Bone marrow (tissue), 2 donors: ENCODE results near the gene COL8A1.
"Not testable (repeated sequence)": the region's sequence is repeated elsewhere in the genome, so short reads cannot be mapped to it uniquely, and the experiment has no call there.

Source experiments
- DNase-seq, 2 donors: peaks; one replicate each; lab custom pipeline; 2025; lab: John Stamatoyannopoulos, UW

The COL8A1 gene

DNA sequence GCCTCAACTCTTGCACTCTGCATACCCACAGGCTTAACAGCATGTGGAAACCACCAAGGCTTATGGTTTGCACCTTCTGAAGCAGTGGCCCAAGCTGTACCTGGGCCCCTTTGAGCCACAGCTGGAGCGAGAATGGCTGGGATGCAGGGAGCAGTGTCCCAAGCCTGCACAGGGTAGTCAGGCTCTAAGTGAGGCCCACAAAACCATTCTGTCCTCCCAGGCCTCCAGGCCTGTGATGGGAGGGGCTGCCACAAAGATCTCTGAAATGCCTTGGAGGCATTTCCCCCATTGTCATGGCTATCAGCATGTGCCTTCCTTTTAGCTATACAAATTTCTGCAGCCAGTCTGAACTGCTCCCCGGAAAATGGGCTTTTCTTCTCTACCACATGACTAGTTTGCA, 166.8 kb downstream of the COL8A1 start:
- no peak for DNase-seq

DNA sequence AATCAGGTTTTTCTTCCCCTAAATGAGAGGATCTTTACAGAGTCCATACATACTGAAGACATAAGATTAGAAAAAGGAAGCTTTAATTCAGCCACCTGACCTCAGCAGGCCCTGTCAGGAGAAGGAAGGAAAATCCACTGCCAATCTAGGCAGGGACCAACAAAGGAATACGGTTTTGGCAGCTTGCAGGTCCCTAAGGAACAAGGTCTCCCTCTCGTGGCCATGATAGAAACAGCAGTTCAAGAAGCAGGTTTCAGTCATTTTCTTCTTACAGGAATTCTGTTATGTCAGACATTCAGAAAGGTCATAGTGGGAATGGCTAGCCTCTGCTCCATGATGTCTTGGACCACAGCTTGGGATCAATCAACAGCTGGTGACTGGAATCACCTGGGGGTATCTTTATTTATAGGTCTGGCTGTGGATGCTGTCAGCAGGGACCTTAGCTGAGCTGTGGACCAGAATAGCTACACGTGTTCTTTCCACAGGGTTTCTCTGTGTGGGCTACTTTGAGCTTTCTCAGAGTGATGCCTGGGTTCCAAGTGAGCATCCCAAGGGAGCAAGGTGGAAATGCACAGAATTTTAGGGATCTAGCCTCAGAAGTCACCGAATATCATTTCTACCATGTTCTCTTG, 169.9 kb downstream of the COL8A1 start:
- DNase-seq: peak in 1 of 2 donors; percentile 21

GRCh38 chr3:99809565-99809964, 171.2 kb downstream of the COL8A1 start:
- no peak for DNase-seq

DNA sequence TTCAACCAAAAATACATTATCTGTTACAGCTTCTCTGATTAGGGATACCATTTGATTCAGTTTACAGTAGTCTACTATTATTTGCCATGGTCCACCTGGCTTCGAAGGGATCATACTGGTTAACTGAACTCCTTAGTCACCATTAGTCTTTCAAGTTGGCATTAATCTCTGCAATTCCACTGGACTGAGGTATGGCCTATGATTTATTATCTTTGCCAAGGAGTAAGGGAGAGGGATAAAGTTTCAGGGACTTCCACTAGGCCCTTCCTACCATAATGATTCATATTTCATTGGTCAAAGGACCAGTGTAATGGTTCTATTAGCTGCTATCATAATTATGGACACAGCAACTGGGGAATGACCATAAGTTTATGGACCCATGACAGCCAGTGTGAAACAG, 172.0 kb downstream of the COL8A1 start:
- DNase-seq: no peak

DNA sequence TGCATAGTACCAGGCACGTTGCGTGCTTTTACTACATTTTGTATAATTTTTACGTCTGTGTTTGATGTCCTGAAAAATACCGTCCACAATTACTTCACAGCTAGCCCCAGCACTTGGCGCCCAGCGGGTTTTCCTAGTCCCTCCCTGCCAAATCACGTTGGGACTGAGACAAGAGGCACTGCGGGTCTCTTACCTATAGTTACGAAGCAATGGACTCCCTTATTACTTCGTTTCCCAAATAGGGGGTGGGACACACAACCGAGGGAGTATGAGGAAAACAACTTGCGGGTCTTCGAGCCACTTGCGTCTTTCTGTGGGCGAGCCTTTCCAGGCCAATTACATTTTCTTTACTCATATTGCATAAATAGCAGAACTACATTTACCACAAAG, 178.6 kb downstream of the COL8A1 start:
- DNase-seq: no peak

DNA sequence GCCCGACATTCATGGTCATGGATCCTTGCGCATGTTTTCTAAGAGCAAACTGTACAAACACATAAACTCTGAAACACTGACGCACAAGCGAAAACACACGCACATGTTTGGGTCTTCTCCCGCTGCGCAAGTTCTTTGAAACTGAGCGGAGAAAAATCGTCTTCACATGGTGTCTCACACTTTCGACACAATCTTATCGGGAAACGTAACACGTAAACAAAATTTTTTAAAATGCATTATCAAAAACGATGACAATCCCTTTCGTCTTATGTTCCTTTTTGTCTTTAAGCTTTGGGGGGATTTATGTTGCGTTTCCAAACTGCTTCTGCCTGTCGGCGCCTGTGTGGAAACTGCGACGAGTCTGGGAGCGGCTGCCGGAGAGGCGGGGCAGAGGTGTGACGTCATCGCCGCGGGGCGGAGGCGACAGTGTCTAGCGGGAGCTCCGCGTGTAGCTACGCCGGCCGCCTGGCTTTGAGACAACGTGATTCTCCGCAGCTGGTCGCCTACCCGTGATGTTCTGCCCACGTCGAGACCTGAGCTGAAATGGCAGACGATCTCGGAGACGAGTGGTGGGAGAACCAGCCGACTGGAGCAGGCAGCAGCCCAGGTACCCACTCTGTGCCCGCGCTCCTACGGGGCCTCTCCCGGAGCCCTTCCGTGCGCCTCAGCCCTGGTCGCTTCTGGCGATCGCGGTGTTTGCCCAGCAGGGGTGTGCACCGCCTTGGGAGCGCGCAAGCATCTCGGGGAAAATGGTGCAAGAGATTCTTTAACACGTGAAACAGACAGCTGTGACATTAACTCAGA, 179.2 kb downstream of the COL8A1 start, which contains the start of gene CMSS1:
Gene CMSS1, plus strand, starts transcription at position 426 of the 804 bp plus-strand sequence.
- DNase-seq: peak; percentile 83 to 88

DNA sequence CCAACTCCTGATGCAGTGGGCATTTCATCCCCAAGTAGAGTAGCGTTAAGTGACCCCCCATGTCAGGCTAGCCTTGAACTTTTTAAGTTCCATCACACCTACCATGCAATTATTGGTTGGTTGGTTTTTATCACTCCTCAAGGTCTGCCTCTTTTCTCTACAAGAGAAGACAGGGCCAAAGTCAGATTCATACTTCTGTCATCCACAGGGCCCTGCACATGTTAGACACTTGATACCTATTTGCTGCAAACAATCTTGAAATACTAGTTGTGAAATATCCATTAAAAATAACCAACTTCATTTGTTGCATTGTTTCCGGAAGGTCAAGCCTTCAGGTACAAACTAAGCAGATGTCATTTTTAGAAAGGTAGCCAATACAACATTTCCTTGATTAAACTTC, 180.4 kb downstream of the COL8A1 start:
- no peak for DNase-seq

DNA sequence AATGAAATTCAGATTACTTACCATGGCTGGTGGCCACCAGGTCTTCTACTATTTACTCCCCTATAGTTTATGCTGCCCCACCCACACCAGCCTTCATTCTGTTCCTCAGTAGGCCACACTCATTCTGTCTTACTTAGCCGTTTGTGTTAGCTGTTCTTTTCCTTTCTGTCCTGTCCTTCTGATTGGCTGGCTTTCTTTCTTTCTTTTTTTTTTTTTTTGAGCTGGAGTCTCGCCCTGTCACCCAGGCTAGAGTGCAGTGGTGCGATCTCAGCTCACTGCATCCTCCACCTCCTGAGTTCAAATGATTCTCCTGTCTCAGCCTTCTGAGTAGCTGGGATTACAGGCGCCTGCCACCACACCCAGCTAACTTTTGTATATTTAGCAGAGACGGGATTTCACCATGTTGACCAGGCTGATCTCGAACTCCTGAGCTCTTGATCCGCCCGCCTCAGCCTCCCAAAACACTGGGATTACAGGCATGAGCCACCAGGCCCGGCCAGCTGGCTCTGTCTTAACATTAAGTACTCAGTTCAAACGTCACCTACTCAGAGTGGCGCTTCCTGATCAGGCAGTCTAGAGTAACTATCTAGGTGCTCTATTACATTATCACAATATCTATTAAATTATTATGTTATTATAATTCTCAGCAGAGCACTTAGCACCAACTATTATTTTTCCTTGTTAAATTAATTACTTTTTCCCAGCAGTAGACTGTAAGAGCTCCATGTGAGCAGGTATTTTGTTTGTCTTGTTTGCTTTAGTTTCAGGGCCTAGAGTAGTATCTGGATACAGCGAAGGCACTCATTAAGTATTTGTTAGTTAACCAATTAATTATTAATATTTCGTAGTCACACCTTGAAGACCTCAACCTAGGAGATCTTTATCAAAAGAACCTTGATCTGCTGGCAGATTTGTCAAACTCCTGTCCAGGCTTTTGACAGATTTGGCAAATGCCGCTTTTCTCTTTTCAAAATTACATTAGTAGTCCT, 185.6 kb downstream of the COL8A1 start:
- no peak for DNase-seq

DNA sequence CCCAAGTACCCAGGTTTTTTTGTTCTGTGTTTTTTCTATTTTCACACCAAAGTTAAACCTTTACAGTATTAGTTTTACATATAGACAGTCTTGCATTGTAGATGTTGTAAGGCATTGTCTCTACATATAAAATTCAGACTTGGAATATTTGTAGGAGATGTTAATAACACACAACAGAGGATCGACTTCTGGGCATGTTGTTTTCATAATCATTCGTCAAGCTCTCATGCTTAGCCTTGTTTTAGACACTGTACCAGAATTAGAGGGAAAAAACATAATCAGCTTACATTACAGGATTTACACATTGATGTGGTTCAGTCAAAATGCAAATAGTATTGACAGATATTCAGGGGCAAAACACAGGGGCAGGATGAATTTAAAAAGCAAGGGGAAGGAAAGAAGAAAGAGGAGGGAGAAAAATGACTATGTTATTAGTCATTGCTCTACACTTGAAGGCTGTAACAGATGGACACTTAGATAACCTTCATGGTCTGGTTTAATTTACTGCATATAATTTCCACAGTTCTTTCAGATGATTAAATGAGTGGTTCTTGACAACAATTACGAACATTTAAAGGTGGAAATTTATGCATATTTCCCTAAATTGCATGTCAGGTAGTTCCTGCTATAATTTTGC, 186.7 kb downstream of the COL8A1 start:
- peak in 1 of 2 donors; percentile 57 for DNase-seq

- no peak for DNase-seq
Measured at GRCh38 chr3:99829844-99830243, 191.4 kb downstream of the COL8A1 start.

- no peak for DNase-seq
Measured at GRCh38 chr3:99833617-99834205, 195.3 kb downstream of the COL8A1 start.

DNA sequence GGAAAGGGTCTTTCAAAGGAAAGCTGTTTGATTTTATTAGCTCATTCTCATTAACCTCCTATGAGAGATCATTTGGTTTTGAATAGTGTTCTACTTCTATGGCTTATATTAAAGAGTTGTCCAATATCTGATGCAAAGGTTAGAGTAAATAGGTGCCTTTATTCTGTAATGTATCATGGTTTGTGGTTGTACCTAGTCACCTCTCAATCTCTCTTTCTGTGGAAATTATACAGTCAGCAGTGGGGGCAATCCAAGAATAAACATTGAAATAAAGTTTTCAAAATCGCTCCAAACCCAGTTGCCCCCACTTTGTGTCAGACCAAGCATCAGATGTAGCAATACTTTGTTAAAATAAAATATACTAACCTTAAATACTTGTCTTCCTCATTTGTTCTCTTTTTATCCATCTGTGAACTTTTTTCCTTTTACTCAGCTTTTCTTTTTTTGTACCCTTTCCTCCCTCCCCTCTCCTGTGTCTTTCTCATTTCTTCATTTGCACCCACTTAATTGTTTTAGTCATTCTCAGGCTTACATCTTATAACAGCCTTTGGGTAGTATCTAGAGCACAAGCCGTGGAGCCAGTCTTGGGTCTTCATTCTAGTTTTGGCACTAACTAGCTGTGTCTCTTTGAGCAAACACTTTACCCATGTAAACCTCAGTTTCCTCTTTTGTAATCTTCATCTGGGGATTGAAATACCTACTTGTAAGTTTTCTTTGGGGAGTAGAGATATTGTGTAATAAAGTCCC, 196.0 kb downstream of the COL8A1 start:
- no peak for DNase-seq

DNA sequence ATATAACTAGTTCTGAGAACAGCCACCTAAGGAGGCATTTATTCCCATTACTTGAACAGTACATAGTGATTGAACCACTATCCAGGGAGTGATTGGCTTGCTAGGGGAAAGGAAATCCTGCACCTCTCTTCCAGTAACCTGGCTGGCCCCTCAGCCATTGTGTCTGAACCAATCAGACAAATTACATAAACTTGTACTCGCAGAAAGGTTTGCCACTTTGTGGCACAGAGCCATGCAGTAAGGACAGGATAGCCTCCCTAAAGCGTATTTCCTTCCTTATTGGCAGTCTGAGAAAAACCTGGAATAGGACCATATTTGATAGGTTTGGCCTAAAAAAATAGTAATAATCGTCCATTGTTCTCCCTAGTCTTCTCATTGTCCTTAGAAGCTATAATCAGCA, 198.3 kb downstream of the COL8A1 start:
- DNase-seq: no peak

DNA sequence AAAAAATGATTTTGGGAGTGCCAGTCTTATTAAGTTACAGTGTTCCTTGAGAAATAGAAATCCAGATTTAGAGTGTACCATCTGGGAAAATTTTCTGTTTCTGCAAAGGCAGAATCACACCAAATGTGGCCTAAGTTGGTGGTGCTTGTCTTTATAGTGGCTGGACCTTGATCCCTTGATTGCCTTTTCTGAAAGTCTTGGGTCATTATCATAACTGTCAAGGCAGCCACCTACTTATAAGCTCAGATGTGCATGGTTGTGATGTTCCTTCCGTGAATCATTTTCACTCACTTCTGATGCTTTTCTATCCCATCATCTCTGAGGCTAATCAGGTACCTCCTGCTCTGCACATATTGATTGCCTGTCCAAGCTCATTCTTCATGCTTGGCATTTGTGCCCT, 199.3 kb downstream of the COL8A1 start:
- DNase-seq: no peak

DNA sequence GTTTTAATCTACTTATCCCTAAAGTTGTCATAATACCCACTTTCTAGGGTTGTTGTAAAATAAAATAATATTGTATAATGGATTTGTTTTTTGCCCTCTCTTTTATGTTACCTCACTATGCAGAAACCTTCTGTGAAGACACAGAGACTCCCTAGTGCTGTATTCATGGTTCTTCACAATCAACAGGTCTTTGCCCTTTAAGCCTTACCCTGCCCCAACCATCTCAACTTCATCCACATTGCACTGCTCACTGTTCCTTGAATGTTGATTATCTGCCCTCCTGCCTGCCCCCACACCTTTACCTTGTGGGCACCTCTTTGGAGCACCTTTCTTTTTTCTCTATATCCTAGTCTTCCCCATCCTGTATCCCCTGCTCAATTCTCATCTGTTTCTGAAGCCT, 200.4 kb downstream of the COL8A1 start:
- no peak for DNase-seq

- no peak for DNase-seq
Measured at GRCh38 chr3:99839613-99840012, 201.2 kb downstream of the COL8A1 start.

DNA sequence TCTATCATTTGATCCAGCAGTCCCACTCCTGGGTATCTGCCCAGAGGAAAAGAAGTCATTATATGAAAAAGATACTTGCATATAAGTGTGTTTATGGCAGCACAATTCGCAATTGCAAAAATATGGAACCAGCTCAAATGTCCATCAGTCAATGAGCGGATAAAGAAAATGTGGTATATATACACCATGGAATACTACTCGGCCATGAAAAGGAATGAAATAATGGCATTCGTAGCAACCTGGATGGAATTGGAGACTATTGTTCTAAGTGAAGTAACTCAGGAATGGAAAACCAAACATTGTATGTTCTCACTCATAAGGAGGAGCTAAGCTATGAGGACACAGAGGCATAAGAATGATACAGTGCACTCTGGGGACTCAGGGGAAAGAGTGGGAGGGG, 203.6 kb downstream of the COL8A1 start:
- DNase-seq: not testable (repeated sequence)

DNA sequence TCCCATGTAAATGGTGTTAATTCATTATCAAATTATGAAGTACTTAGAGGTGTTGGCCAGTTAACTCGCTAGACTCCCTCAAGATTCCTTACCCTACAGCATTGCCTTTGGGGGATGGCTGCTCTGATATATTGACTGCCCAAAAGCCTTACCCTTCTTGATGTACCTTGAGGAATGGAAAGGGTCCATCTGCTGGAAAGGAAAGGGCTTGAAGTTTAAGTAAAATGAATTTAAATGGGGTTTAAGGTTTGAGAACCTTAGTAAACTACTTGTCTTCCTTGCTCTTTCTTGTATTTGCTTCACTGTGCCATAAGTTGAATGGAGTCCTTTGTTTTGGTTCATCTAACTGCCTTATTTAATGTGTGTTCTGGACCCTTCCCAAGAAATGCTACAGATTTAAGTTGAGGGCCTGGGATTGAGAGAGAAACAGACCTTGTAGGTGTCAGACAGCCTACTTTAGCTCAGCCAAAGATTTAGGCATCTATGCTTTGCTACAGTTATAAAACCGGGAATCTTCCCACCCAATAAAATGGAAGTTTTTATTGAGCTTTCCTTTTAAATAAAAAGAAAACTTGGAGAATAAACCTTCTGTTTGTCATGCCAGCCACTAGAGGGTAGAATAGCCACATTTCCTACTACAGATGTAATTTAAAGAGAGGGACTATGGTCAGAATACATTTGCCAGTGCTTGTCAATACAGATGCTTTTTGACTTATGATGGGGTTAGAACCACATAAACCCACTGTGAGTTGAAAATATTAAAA, 204.6 kb downstream of the COL8A1 start:
- DNase-seq: peak in 1 of 2 donors; percentile 5

GRCh38 chr3:99843590-99844258, 205.3 kb downstream of the COL8A1 start:
- DNase-seq: no peak
